GM18505 (cell line): ENCODE results near the gene LOXHD1.

Source experiments
- ATAC-seq: cut with Tn5 transposase; IDR thresholded peaks from one replicate; pipeline ENCODE4 v1.9.1; 2021; ENCODE audit not compliant: unreplicated experiment
- POLR2A ChIP-seq: IDR thresholded peaks from 4 replicates; pipeline ENCODE4 v1.6.1; 2011; ENCODE audit warnings: borderline replicate concordance; ENCODE audit not compliant: insufficient read depth, insufficient read length; ENCODE audit errors: extremely low read depth

The LOXHD1 gene

DNA sequence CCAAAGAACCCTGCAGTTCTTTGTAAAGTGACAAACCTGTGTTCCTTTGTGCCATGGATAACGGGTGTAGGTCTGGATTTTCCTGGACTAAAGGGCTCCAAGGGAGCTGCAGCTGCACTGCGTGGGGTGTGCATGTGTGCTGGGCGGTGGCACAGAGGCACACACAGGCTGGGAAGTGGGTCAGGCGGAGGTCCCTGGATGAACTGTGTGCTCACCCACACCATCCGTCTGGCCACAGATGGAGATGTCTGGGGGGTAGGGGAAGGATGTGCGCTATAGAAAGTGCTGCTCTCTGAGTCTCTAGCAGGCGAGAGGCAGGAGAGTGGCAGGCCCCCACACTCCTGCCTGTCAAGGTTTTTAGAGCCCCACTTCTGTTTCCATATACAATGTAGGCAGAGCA is 137.2 kb downstream of the LOXHD1 start:
- ATAC-seq = no peak
- TF ChIP-seq POLR2A = no peak

DNA sequence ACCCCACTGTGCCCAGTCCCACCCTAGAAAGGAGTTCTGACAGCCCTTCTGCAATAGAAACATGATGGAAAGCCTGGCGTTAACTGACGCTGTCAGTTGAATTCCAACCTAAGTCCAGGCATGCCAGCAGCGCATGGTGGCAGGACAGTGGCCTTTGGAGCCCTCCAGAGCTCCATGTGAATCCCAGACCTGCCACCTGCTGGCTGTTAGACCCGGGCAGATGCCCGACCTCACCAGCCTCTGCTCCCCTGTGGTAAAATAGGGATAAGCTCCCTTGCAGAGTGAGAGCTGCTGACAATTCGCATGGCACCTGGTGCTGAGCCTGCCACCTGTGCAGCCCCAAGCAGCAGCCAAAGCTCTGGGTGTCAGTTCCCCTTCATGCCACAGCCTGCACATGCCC is 138.6 kb downstream of the LOXHD1 start:
- ATAC-seq = no peak
- no peak for TF ChIP-seq POLR2A

DNA sequence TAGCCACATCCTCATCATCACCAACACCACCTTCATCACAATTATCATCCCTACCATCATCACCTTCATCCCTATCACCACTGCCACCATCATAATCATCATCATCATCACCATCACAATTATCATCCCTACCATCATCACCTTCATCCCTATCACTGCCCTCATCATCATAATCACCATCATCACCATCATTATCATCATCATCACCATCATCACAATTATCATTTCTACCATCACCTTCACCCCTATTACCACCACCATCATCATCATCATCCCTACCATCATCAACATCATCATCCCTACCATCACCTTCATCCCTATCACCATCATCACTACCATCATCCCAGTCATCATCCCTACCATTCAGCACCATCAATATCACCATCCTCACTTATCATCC is 140.5 kb downstream of the LOXHD1 start:
- no peak for ATAC-seq
- TF ChIP-seq POLR2A = no peak

DNA sequence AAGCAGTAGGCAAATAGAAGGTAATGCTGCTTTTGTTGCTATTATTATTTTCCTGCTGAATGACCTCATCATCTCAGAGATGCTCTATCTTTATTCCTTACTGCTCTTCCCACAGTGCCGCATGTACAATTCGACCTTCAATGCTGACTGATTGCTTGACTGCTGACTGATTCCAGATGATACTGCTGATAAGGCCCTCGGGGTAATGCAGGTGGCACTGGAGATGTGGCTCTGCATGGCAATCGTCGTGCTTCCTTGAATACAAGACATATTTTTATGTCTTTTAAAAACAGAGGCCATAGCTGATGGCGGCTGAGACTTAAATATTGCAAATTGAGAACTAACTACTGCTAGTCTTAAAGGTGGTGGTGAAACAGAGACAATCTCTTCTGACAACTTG is 146.6 kb downstream of the LOXHD1 start:
- ATAC-seq = no peak
- no peak for TF ChIP-seq POLR2A

DNA sequence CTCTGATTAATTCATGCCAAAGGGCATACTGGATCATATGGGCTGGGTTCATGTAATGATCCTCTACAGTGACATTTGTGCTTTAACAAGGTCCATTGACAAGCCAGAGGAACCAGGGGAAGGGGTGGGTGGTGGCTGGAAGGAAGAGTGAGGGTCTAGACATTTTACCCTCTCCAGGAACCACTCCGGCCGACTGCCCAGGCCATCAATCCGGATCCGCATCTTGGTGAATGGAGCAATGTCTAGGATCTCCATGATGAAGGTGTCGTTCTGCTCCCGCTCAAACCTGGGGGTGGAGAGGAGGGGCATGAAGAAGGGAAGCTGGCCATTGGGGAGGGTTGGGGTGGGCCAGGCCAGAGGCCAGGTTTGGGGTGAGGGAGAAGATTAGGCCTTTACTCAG is 147.5 kb downstream of the LOXHD1 start:
- TF ChIP-seq POLR2A = no peak
- ATAC-seq = no peak

DNA sequence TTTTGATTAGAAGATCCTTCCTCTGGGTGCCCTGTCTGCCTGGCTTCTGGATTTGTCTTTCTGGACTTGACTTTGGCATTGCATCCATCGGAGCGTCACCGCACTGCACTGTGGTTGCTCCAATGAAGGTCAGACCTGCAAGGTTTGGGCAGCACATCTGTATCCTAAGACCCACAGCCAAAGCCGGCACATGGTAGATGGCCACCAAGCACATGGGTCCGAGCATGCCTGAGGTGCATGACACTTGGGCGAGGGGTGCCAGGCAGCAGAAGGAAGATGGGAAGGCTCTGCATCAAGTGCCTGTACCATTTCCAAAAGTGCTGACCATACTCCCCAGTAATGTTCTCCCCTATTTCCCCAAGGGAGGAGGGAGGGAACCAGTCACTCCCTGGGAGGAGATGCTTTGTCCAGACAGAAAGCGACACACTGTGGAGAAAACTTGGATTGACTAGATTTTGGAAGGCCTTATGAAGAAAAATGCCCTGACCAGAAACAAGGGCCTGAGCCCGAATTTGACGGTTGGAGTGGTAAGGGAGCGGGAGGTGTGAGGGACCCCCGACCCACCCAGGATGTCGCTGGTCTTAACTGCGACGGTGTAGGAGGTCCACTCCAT is 149.9 kb downstream of the LOXHD1 start:
- no peak for ATAC-seq
- no peak for TF ChIP-seq POLR2A

DNA sequence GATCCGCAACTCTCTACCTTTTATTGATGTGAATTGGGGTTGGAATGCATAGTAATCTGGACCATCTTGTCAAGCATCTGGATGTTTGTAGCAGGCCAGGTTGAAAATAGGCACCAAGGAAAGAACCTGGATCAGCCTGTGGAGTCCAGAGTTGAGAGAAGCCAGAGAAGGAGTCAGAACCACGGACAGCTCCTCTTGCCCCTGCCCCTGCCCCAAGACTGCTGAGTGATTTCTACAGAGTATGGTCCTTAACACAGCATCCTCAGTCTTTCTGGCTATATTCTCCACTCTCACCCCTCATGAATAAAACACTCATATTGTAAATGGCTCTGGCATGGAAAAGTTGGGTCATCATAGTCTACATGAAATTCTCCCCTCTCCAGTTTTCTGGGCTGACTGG is 154.6 kb downstream of the LOXHD1 start:
- no peak for ATAC-seq
- TF ChIP-seq POLR2A = no peak

DNA sequence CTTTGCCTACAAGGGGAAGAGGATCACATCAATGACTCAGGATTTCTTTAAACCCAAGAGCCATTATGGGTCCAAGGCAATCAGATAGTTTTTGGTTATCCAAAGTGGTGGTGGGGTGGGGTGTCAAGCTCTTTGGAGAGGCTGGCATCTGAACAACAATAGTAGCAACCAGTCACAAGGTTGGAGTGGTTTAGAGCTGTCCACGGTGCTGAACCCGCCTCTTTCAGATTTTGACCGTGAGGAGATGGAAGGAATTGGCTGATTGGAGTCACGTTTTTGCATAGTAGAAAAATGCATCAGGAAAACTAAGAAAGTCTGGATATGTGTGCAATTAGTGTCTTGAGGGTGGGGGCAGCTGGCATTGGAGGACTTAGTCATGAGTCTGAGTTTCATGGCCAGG is 159.9 kb downstream of the LOXHD1 start:
- ATAC-seq = no peak
- TF ChIP-seq POLR2A = no peak

DNA sequence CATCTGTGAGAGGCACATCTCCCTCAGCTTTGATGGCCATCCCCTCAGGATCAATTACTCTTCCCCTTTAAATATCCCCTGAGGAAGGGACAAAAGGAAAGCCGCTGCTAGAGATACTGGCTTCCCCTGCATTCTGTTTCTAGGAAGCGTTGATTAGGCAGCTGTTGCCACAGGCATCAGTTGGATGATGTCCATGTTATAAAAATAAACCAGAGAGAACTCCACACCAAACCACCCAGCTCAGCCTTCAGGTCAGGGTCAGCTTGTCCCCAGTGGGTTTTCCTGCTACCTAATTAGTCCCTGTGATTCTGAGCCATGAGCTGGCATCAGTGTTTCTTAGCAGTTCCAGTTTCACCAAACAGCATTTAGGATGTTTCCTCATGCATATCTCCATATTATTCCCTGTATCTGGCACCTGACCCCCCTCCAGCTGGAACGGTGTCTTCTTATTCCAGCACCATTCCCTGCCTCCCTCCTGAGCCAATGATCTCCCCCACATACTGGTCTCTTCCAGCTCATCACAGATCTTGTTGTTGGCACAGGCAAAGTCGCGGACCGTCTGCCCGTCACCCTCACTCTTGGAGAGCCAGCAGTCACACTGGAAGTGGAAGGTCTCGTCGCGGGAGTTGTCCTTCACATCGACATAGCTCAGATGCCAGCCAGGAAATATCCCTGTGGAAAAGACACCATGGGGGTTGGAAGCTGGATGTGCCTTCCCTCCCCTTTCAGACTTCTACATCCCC is 168.4 kb downstream of the LOXHD1 start:
- no peak for ATAC-seq
- no peak for TF ChIP-seq POLR2A

DNA sequence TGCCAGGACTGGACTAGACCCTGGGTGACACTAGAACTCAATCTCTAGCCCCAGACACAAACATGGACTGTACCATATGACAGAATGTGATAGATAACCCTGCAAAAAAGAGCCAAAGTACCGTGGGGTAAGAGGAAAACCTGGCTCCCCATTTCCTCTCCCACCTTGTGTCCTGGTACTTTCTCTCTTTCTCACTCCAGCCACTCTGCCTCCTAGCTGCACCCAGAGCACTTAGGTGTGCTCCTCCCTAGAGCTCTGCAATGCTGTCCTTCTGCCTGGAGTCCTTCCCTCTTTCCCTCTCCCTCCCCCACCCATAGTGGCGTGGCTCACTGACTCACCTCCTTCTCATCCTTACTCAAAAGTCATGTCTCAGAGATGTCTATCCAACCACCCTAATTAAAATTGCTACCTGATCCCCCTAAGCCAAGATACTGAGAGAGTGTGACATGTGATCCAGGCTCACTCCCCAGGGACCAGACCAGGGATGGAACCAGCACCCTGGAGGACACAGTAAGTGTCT is 171.3 kb downstream of the LOXHD1 start:
- no peak for ATAC-seq
- TF ChIP-seq POLR2A = no peak

DNA sequence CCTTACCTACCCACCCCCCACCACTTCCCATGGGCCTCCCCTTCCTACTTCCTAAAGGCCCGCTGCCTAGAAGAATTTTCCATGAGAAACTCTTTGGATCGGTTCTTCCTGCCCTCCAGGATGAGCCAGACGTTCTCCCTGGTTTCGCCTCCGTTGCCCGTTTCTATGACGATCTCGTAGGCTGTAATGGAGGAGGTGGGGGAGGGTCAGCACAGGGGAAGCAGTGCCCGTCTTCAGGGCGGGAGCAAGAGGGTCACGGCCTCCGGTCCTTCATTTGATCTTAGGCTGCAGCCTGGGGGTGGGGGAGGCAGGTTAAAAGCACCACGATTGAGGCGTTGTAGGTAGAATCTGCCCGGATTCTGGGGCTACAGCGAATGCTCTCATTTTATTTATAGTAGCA is 172.0 kb downstream of the LOXHD1 start:
- no peak for TF ChIP-seq POLR2A
- no peak for ATAC-seq

DNA sequence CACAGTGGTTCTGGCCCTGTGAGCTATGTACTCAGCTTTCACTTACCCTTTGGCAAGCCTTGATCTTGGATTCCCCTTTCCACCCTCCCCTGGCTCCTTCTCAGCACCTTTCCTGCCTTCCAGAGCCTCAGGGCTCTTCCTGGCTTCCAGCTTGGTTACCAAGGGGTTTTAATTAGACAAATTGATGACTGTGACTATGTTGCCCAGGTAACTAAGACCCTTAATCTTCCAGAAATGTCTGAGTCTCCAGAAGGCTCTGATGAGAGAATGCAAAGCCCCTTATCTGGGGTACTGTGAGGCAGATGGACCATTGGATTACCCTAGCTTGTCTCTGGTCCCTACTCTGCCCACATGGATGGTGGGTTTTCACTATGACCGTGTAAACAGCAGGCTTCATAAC is 174.2 kb downstream of the LOXHD1 start:
- no peak for TF ChIP-seq POLR2A
- ATAC-seq = no peak

DNA sequence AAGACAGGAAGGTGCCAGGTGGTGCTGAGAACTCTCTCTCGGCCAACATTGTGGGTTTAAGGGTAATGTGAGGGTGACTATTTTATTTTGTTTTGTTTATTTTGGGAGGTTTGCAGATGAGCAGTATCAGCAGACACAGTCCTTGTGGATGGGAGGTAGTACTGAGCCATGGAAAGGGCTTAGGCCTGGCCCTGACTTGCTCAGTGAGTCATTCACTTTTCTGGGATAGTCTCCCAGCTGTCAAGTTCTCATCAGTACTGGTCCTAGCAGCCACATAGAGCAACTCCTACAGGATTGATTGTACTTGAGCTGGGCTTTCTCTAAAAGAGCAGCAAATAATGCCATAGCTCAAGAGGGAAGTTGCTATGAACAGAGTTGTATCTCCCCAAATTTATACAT is 175.2 kb downstream of the LOXHD1 start:
- no peak for ATAC-seq
- TF ChIP-seq POLR2A = no peak
